Endothelial cell of umbilical vein (primary cell): ENCODE results near the gene NELFA. TPM values are rescaled to one million over a fixed set of nuclear protein-coding genes. Genes with fewer than 3 reads are reported as not detected.

Experiments used
- BruUV-seq: library from RNA; stranded (reverse); fragments of 400-500 nt; replicated peaks from 2 replicates; lab custom pipeline; 2021; lab: Mats Ljungman, UMichigan
- CTCF ChIA-PET: fragments of 300-600, 350-600 bp; sonication (Branson Sonifier 250); formaldehyde crosslinking; loops from one replicate; lab custom pipeline; 2021; ENCODE audit warnings: antibody characterized with exemption, inconsistent platforms; lab: Charles Lee
- POLR2A ChIA-PET: fragments of 300-600, 350-600 bp; sonication (Branson Sonifier 250); formaldehyde crosslinking; loops from one replicate; lab custom pipeline; 2021; ENCODE audit warnings: antibody characterized with exemption, inconsistent platforms; lab: Charles Lee
- DNase-seq: peaks from one replicate; pipeline ENCODE4 v3.0.0-alpha.2; 2011; ENCODE audit warnings: low read depth, low spot score
- FAIRE-seq: peaks from 2 replicates; lab custom pipeline; 2011; peaks lifted over from hg19 to GRCh38; lab: Jason Lieb, UNC
- H2AFZ ChIP-seq: 2 replicates; pipeline ENCODE4 v1.6.0; 2012; ENCODE audit warnings: low read depth, low read length, control low read depth, inconsistent platforms
- H3K27ac ChIP-seq: 2 replicates; pipeline ENCODE4 v1.5.1; 2011; ENCODE audit warnings: low read depth, mild to moderate bottlenecking, control low read depth, low read length, moderate library complexity; ENCODE audit not compliant: insufficient read depth
- H3K27me3 ChIP-seq, 2 experiments: 2 replicates each; pipeline versions ENCODE4 v1.6.0 to v1.6.1; 2011; ENCODE audit warnings: low read length in 2 of 2, mixed read lengths in 1 of 2; ENCODE audit not compliant: control insufficient read depth in 2 of 2, insufficient read depth in 2 of 2
- H3K36me3 ChIP-seq, 2 experiments: 2 replicates in 1 of 2; 3 replicates in 1 of 2; pipeline ENCODE4 v1.5.1; 2011; ENCODE audit warnings: low read length in 2 of 2, mild to moderate bottlenecking in 1 of 2, moderate library complexity in 1 of 2; ENCODE audit not compliant: control insufficient read depth in 2 of 2, insufficient read depth in 2 of 2; ENCODE audit errors: extremely low read depth in 1 of 2
- H3K4me1 ChIP-seq: 3 replicates; pipeline ENCODE4 v1.5.1; 2011; ENCODE audit warnings: mild to moderate bottlenecking, low read length; ENCODE audit not compliant: control insufficient read depth, insufficient read depth; ENCODE audit errors: extremely low read depth
- H3K4me2 ChIP-seq: 2 replicates; pipeline ENCODE4 v1.6.1; 2011; ENCODE audit warnings: low read length, control low read depth, mixed read lengths; ENCODE audit not compliant: insufficient read depth
- H3K4me3 ChIP-seq, 3 experiments: fragments of 200-600 bp in 1 of 3; sonication (generic), shearing (Covaris generic) in 1 of 3; replicated peaks in 1 of 3; 2 replicates each; pipeline ENCODE4 v1.5.1; 2011 to 2016; ENCODE audit warnings: control low read depth in 3 of 3, low read length in 3 of 3, mild to moderate bottlenecking in 2 of 3, inconsistent platforms in 1 of 3, low read depth in 1 of 3, moderate library complexity in 1 of 3; ENCODE audit not compliant: insufficient read depth in 1 of 3
- H3K79me2 ChIP-seq: 2 replicates; pipeline ENCODE4 v1.6.0; 2012; ENCODE audit warnings: low read length, inconsistent platforms; ENCODE audit not compliant: control insufficient read depth, insufficient read depth
- H3K9ac ChIP-seq: replicated peaks from 2 replicates; pipeline ENCODE3; 2011; ENCODE audit warnings: low read length, control low read depth; ENCODE audit not compliant: insufficient read depth; ENCODE audit errors: extremely low read depth
- H3K9me1 ChIP-seq: replicated peaks from 3 replicates; pipeline ENCODE4 v1.6.0; 2011; ENCODE audit warnings: mild to moderate bottlenecking, low read length; ENCODE audit not compliant: control insufficient read depth, insufficient read depth; ENCODE audit errors: extremely low read depth
- H3K9me3 ChIP-seq: replicated peaks from 2 replicates; pipeline ENCODE4 v1.5.1; 2012; ENCODE audit warnings: low read length, inconsistent platforms; ENCODE audit not compliant: control insufficient read depth, insufficient read depth
- H4K20me1 ChIP-seq: replicated peaks from 2 replicates; pipeline ENCODE3; 2011; ENCODE audit warnings: mild to moderate bottlenecking, low read length; ENCODE audit not compliant: control insufficient read depth, insufficient read depth; ENCODE audit errors: extremely low read depth
- CTCF ChIP-seq, 2 donors: IDR thresholded peaks; 1 replicate in 1 of 2; 2 replicates in 1 of 2; pipeline ENCODE4 v1.5.1; 2011; ENCODE audit warnings: low read length in 2 of 2, mild to moderate bottlenecking in 2 of 2, moderate library complexity in 2 of 2, control low read depth in 1 of 2, inconsistent platforms in 1 of 2, low read depth in 1 of 2; ENCODE audit not compliant: insufficient read depth in 1 of 2; ENCODE audit errors: extremely low read depth in 1 of 2
- EZH2 ChIP-seq: IDR thresholded peaks from 2 replicates; pipeline ENCODE4 v1.6.1; 2012; ENCODE audit warnings: borderline replicate concordance, low read depth, mild to moderate bottlenecking, moderate library complexity, low read length, inconsistent platforms; ENCODE audit not compliant: severe bottlenecking
- FOS ChIP-seq: IDR thresholded peaks from 2 replicates; pipeline ENCODE4 v1.6.1; 2011; ENCODE audit warnings: mild to moderate bottlenecking, low read length, moderate library complexity, borderline replicate concordance; ENCODE audit not compliant: insufficient read depth
- GATA2 ChIP-seq: IDR thresholded peaks from 2 replicates; pipeline ENCODE4 v1.7.0; 2011; ENCODE audit warnings: low read depth, mild to moderate bottlenecking, moderate library complexity, mixed read lengths, low read length; ENCODE audit not compliant: insufficient read length, insufficient read depth
- JUN ChIP-seq: IDR thresholded peaks from 2 replicates; pipeline ENCODE4 v1.6.1; 2011; ENCODE audit warnings: borderline replicate concordance, low read depth; ENCODE audit not compliant: insufficient read length, insufficient read depth
- MAX ChIP-seq: IDR thresholded peaks from 2 replicates; pipeline ENCODE4 v1.6.1; 2011; ENCODE audit not compliant: insufficient read depth, insufficient read length
- MYC ChIP-seq: IDR thresholded peaks from one replicate; pipeline ENCODE4 v1.6.1; 2011; ENCODE audit warnings: mild to moderate bottlenecking, low read depth, low read length
- POLR2A ChIP-seq: IDR thresholded peaks from 2 replicates; pipeline ENCODE4 v1.6.1; 2012; ENCODE audit warnings: low read depth, mild to moderate bottlenecking, control low read depth, low read length
- POLR2AphosphoS5 ChIP-seq: IDR thresholded peaks from 2 replicates; pipeline ENCODE4 v1.6.1; 2012; ENCODE audit warnings: low read depth, mild to moderate bottlenecking, control low read depth, low read length, moderate library complexity; ENCODE audit not compliant: insufficient read depth
- dilution Hi-C: fragments of 300-500 bp; cut with MboI; formaldehyde crosslinking; loops from one replicate; pipeline ENCODE4 v1.15.0; 2019; ENCODE audit warnings: low sequenced_read_pairs; ENCODE audit not compliant: extremely low pct_ligation_motif_present
- intact Hi-C: fragments of 100-400 bp; cut with micrococcal nuclease; formaldehyde crosslinking; loops from one replicate; pipeline ENCODE4 v1.10.0; 2022
- polyA plus RNA-seq, 4 experiments: library from polyadenylated mRNA; depleted of rRNA in 3 of 4; stranded (reverse) in 3 of 4; unstranded in 1 of 4; fragments of >200 nt; gene quantifications; 2 replicates each; pipeline versions ENCODE4 v1.2.1 to v1.2.3, GENCODE V29; 2011 to 2012; ENCODE audit warnings: missing spikeins in 1 of 4
- total RNA-seq: library from RNA; stranded (reverse); gene quantifications from 2 replicates; pipeline ENCODE4 v1.2.3, GENCODE V29; 2021

NELFA gene
- total and polyA plus RNA-seq, 2 donors (not counting 3 experiments of a cell fraction or from before 2014, with no cell fraction given): 22.8 to 30.3 TPM

- H3K4me2 ChIP-seq: no peak overlapping the region
- BruUV-seq: no TSS peak
- no peaks in the 10 kb centered on the region for H3K9me3 ChIP-seq
- ChIA-PET CTCF (no interaction called here), POLR2A (no interaction called here)
- no peaks in the 10 kb centered on the region for H3K9me1 ChIP-seq
- FAIRE-seq (no peak), DNase-seq (no peak)
- no peak overlapping the region for H3K9ac ChIP-seq
- H3K4me3 ChIP-seq: no peak overlapping the region
- H3K4me1 ChIP-seq: no peaks in the 10 kb centered on the region
- intact Hi-C loops (no loop called here), dilution Hi-C loops (no loop called here)
- H3K27me3 ChIP-seq: no peaks in the 10 kb centered on the region
- TF ChIP-seq MYC: no peak
- no peak for TF ChIP-seq GATA2
- no peak for TF ChIP-seq MAX
- TF ChIP-seq JUN: no peak
- TF ChIP-seq FOS: no peak
- no peak for TF ChIP-seq EZH2
- TF ChIP-seq CTCF (IDR thresholded peaks at IDR 0.05; ENCODE audit: extremely low read depth in 1 of 2, insufficient read depth in 1 of 2, low read depth in 1 of 2, low read length in 2 of 2): no peak
- TF ChIP-seq POLR2A: no peak
- no peak for TF ChIP-seq POLR2AphosphoS5
- no peaks in the 10 kb centered on the region for H4K20me1 ChIP-seq
- no peak overlapping the region for H2AFZ ChIP-seq
- peaks cover 10 to 42% of the 10 kb centered on the region in 2 experiments for H3K36me3 ChIP-seq
- H3K79me2 ChIP-seq: no peaks in the 10 kb centered on the region
- no peak overlapping the region for H3K27ac ChIP-seq
Observed at GRCh38 chr4:1962980-1963379, 45.8 kb downstream of the NELFA start.
